HG03460 (cell line): ENCODE data around the gene ZBTB25.
"Not testable (repeated sequence)": the region's sequence is repeated elsewhere in the genome, so short reads cannot be mapped to it uniquely, and the experiment has no call there.

ENCODE experiments used
- ATAC-seq: cut with Tn5 transposase; IDR thresholded peaks from one replicate; pipeline ENCODE4 v1.9.1; 2021; ENCODE audit not compliant: unreplicated experiment

Gene ZBTB25

DNA sequence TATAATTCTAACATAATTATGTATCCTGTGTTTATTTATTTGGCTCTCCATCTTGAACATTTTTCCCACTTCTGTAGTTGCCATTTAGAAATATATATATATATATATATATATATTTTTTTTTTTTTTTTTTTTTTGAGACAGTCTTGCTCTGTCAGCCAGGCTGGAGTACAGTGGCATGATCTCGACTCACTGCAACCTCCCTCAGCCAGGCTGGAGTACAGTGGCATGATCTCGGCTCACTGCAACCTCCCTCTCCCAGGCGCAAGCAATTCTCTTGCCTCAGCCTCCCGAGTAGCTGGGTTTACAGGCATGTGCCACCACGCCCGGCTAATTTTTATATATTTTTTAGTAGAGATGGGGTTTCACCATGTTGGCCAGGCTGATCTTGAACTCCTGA is 14.0 kb upstream of the ZBTB25 start:
- not testable (repeated sequence) for ATAC-seq

DNA sequence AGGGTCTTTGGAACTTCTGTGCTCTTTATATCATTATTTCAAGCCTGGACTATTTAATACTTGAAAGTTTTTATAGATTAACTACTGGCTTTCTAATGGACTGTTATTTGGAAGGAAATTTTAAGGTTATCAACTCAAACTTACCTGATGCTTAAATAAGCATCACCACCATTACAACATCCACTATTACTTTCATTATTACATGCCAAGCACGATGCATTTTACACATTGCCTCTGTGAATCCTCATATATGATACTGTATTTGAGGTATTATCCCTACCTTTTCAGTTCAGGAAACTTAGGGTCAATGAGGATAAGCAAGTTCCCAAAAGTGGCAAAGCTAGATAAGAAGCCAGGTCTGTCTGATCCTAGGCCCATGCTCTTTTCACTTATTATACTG is 13.3 kb upstream of the ZBTB25 start:
- no peak for ATAC-seq

DNA sequence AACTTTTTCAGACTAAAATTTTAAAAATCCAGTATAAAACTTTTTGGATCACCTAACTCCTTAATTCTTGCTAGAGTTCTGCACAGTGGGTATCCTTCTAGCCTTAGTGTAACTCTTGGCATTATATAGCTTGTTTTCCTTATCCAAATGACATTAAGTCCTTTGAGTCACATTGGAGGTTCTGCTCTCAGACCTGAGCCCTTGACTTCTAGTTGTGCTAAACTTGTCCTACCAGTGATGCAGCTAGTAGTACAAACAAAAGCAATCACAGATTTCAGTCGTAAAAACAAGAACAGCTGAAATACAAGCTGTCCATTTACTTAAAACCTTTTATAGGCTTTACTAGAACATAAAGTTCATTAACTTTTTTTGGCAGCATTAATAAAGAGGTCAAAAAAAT is 11.4 kb upstream of the ZBTB25 start:
- no peak for ATAC-seq

DNA sequence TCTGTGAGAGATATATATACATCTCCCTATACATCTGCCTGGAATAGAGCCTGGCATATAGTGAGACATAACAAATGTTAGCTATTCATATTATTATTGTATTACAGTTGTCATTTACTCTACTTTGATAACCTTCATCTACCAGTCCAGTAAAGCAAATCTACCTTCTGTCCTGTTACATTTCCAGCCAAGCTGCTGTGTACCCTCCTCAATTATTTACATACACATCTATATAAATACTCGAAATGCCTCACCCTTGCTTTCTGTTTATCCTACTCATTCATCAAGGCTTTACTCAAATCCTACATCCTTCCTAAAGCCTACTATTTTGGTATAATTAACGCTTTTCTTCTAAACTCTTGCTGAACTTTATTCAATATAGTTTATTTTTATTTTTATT is 9.6 kb upstream of the ZBTB25 start:
- ATAC-seq, result no peak

DNA sequence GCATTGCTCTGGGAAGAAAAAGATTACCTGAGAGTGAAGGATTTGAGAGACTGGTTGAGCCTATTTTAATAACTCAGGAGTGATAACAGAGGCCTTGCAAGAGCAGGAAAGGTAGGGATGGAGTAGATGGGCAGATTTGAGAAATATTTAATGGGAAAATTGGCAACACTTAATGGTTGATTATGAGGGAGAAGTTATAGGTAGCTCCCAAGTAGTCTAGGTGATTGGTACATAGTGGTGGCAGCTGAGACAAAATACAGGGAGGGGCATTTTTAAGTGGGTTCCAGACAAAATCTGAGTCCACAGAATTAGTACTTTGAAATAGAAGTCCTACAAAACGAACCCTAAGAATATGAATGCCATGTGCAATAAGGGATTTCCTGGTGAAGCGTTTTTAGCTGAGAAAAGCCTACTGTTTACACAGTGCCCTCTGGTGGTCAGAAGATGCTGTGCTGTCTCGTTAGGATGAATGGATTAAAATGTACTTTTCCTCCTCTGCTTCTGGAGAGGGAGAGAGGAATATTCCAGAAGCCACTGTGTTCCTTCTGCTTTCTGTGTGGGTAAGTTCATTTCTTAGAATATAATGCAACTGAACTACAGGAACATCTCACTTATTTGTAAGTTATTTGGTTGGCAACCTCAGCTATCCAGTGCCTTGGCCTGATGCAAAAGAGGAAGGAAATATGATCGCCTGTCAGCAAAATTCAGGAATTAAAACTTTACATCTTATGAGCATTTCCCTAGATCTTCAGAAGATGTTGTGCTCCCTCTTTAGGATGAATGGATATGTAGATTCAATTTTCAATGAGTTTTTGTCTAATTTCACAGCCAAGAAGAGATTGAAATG is 7.4 kb upstream of the ZBTB25 start:
- no peak for ATAC-seq

DNA sequence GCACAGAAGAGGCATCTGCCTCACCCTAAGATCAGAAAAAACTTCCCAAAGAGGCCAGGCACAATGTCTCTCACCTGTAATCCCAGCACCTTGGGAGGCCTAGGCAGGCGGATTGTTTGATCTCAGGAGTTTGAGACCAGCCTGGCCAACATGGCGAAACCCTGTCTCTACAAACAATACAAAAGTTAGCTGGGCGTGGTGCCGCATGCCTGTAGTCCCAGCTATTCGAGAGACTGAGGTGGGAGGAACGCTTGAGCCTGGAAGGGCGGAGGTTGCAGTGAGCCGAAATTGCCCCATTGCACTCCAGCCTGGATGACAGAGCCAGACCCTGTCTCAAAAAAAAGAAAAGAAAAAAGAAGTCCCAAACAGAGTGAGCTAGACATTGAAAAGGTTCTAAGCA is 5.4 kb upstream of the ZBTB25 start:
- ATAC-seq, result no peak

DNA sequence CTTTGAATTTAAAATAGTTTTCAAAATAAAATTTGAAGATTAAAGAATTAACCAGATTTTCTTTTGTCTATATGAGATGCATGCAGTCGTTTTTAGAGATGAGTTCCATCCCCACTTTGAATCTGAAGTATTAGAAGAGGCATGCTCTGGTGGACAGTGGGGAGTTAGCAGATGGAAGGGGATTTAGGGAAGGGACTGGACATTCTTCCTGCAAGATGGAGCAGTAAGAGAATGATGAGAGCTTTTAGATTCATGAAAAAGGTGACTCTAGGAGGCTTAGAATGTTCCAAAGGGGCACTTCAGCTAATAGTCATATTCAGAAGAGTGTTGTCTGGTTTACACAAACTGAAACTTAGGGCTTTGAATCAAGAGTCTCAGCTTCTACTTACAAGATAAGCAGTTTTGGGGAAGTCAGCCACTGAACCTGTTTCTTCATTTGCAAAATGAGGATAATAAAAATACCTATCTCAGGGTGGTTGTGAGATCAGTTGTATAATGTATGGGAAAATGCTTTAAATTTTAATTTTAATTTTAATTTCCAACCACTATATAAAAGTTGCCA is 4.7 kb upstream of the ZBTB25 start:
- no peak for ATAC-seq

DNA sequence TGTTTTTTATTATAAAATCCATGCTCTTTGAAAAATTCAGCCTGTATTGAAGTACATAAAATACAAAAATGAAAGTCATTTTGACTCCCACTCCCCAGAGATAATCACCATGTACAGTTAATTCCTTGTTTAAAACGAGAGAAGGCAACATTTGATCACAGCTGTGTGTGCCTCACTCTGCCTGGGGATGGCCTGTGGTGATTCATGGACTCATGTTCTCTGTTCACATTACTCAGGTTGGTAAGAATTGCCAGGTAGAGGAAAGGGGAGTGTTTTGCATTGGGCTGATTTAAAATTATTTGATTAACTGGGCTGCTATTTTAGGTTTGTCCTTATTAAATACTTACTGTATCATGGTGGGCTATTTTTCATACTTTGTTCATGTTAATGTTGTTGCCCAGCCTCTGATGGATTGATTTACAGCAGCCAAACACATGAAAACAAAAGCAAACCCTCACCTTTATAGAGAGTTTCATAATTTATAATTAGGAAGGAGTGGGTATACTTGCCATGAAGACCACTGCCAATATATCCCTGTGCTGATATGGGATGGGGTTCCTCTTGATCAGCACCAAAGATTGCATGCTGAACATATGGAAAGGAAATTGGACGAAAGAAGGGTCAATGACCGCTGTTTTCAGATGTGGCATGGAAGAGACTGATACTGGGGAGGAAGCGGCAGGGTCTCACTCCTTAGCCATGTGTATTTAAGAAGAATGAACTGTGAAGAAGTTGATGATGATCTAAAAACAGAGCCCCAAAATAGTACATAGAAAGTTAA is 3.9 kb upstream of the ZBTB25 start:
- ATAC-seq, result no peak

DNA sequence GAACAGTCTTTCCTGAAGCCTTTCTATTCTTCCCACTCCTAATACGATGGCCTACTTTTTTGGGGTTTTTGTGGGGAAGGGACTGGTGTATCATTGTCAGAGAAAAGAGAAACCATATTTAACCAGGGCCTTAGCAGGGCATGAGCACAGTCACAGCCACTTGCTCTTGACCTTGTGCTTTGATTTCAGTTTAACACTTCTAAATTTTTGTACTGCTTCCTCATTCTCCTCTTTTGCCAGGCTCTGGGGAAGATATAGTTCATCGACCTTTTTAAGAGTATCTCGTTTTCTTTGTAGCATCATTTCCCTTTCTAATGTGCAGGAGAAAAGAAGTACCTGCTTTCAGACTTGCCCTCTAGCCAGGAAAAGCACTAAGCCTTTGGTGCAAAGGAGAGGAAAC is 3.1 kb upstream of the ZBTB25 start:
- no peak for ATAC-seq

DNA sequence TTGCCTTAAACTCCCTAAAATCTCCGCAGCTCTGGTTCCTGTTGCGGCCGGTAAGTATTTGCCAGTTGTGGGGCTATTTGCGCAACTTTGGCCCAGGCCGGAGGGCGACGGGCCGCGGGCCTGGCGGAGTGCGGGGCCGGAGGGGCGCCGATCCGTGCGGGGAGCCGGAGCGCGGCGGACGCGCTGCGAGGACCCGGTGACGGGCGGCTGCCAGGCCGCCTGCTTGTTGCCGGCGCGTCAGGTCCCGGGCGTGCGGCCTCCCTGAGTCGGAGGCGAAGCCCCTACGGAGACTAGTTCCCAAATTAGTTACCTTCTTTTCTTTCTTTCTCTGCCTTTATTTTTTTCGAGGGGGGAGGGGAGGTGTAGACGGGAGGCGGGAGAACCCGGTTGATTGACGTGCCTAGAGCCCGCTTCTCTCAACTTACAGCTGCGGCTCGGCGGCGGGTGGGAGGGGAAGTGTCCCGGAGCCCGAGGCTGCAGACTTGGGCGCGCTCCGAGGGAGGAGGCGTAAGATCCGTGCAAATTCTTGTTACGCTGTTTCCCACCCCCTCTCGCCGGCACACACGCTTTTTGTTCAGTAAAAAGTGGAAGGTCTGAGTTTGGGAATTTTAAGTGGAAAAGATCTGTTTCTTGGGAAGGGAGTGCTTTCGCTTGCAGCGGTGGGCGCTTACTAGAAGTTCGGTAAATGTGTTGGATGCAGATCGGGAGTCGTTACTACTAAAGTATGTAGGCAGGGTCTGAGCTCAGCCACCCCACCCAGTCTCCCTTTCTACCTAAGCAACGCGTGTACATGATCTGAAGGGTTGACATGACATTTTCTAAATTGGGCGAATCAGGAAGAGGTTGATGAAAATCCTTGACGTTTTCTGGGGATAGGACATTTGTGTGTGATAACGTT is 1.5 kb upstream of the ZBTB25 start:
- ATAC-seq, result peak; percentile 24

DNA sequence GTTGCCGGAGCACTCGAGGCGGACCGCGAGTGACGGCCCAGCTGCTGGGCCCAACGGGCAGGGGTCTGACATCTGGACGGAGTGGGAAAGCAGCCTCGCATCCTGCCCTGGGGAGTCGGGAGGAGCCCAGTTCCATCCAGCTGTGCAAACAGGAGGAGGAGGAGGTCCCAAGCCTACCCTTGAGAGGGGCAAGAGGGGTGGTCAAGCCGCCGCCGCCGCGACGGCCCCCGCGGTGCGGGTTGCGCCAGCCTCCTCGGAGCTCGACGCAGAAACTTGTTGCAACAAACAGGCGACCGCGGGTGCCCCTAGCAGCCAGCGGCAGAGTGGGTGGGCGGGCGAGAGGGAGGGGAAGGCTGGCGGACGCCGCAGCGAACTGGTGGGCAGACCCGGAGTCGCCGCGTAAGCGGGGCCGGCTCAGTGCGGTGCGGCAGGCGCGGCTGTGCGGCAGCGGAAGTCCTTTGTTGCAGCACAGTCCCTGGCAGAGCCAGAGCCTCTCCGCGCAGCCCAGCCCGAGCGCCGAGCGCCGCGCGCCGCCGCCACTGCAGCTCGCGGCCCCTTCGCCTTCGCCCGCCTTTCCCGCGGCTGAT is 765 bp upstream of the ZBTB25 start, which contains the start of gene ZBTB1:
Gene ZBTB1 (plus strand): TSS at position 461 of the 587 bp plus-strand sequence. CDS start 16,735 bp downstream, outside the sequence.
- peak; percentile 25 for ATAC-seq

DNA sequence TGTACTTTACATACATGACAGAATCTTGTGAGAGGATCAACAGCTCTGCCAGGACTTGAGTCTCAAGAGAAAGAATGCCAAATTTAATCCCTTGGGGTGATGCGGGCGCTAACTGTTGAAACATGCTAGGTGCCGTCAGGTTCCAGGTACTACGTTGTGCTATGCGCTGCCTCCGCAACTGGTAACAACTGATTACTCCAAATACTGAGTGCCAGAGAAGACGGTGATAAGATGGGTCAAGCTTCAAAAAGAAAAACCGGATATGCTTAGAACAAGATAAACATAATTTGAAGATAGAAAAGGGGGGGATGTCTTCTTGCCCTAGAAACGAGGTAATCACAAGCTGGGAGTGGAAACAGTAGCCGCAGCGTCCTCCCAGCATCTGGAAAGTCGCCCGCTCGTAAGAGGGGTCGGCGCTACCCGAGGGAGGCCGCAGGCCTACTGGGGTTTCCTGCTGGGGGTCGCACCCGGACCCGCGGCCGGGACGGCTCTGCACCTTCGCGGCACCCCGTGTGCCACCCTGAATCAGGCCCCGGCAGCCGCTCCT is 678 bp downstream of the ZBTB25 start:
- peak; percentile 1 for ATAC-seq

DNA sequence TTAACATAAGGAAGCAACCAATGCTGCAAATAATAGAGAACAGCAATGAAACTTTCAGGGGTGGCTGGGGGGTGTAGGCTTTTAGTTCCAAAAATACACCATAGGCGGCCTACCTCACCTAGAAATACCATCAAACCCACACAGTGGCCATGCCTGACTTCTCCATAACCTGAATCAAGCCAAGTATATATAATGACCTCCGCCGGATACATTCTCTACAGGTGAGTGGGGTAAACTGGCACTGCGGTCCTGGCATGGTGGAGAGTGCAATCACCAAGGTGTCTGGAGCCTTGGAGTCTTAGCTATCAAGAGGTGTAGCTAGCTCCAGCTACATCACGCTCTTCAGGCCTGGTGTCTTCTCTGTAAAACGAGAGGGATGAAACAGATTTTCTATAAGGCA is 1.2 kb downstream of the ZBTB25 start:
- no peak for ATAC-seq

DNA sequence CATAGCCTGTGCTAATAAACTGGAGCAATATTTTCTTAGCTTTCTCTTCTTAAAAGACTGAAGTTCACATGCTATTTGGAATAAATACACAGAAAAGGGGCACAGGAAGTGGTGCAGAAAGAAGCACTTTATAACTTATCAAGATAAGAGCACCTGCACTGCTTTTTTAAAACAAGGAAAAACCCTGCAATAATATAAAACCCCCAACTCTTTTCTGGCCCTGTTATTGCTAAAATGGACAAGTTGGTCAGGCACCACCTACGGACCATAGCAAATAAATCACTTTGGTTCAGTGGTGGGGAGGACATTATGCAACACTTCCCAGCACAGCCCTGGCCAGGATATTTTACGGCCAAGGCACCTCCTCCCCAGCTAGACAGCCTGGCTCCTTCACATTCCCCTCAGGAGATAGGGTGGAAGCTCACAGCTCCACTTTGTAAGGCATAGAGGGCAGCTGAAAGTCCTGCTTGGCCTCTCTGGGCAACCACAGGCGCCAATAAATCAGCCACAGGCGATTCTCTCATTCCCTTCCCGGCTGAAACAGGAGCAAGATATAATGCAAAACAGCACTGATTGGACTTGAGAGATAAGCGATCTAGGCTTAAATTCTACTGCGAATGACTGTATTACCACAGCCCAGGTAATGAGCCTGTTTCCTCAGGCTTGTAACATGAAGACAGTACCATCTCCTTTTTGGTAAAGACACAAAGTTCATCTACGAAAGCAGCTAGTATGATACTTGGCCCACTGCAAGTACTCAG is 2.0 kb downstream of the ZBTB25 start:
- no peak for ATAC-seq

DNA sequence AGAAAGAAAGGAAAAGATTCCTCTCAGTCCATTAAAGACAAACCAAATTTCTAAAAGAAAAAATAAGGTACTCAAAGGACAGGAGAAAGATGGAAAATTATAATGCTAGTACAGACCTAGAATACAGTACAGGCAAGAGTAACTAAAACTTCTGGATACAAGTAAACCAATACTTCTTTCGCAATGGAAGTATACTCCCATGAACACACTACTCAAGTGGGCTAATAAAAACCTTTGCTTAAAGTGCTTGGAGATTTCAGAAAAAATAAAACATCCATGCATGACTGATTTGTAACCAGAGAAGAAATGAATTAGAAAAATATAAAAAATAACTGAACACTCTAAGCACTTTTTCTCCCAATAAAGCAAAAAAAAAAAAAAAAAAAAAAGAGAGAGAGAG is 3.5 kb downstream of the ZBTB25 start:
- no peak for ATAC-seq

DNA sequence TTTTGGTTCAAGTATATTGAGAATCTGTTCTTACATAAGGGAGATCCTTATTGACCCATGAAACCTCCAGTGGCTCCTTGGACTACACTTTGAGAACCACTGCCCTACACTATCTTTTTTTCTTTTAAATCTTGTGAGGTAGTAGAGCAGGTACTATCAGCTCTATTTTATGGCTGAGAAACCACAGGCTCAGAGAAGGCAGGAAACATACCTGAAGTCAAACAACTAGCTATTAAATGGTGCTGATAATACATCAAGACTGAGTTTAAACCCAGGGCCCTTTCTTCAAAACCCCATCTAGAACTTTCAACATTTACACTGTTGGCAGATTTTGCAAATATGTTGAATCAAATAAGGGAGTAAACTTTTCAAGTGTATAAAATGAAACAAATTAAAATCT is 6.9 kb downstream of the ZBTB25 start:
- ATAC-seq, result no peak

DNA sequence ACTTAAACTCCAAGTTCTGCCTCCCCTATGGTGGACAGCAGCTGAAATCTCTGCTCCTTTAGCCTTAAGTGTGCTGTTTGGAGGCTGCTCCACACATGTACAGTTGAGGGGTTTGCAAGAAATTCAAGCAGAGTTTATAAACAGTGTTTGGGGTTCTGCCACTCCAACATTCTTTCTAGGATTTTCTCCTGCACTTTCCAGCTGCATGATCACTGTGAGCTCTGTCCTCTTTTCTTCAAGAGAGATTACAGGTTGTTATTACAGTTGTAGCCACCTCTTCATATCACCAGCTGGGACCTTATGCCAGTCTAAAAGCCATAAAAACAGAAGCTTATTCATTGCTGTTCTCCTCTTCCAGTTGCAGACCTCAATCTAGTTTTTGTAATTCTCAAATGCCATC is 8.4 kb downstream of the ZBTB25 start:
- ATAC-seq, result no peak

DNA sequence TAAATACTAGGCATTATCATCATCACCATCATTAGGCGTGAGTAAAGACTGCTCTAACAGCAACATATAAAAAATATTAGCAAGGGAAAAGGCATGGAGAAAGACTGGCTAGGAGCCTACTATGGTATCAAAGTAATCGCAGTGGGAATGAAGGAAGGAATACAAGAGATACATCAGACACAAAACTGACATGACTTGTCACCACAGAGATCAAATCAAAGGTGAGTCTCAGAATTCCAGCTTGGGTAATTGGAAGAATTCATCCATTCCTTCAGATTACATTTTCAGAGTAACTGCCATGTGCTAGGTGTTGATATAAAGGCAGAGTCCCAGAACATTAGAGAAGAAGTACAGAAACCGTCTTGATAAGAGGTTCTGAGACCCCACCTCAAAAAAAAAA is 10.2 kb downstream of the ZBTB25 start:
- no peak for ATAC-seq

DNA sequence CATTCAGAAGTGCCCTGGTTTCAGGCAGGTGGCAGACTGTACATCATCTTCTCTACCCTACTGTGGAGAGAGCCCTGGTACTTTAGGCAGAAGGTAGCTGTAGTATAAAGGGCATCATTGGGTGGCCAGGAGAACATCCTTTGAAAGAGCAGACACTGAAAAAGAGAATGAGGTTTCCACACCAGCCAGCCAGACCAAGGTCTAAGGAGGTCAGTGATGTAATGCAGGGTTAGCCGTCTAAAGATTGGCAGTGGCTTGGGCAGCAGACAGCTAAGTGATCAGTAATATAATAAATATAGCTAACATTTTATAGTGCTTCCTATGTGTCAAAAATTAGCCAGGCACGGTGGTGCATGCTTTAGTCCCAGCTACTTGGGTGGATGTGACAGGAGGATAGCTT is 12.0 kb downstream of the ZBTB25 start:
- no peak for ATAC-seq
